Skeletal muscle satellite cell (primary cell): Measurements from ENCODE around the gene MYL10.

Experiments used
- H3K27me3 ChIP-seq: 2 replicates; pipeline ENCODE4 v1.7.0; 2013; ENCODE audit warnings: low read length; ENCODE audit not compliant: control insufficient read depth, insufficient read depth
- H3K36me3 ChIP-seq: 2 replicates; pipeline ENCODE4 v1.7.0; 2013; ENCODE audit warnings: mild to moderate bottlenecking, control low read depth, low read length; ENCODE audit not compliant: insufficient read depth
- H3K4me1 ChIP-seq: 2 replicates; pipeline ENCODE4 v1.7.0; 2013; ENCODE audit warnings: low read length; ENCODE audit not compliant: control insufficient read depth, insufficient read depth
- H3K4me2 ChIP-seq: 2 replicates; pipeline ENCODE4 v1.7.0; 2013; ENCODE audit warnings: mild to moderate bottlenecking, low read length
- H3K4me3 ChIP-seq: 2 replicates; pipeline ENCODE4 v1.7.0; 2013; ENCODE audit warnings: low read length
- H3K9ac ChIP-seq: 2 replicates; pipeline ENCODE4 v1.7.0; 2013; ENCODE audit warnings: mild to moderate bottlenecking, low read depth, low read length, moderate library complexity
- H3K9me3 ChIP-seq: replicated peaks from 2 replicates; pipeline ENCODE4 v1.7.0; 2013; ENCODE audit warnings: mild to moderate bottlenecking, control low read depth, low read length

Gene MYL10

DNA sequence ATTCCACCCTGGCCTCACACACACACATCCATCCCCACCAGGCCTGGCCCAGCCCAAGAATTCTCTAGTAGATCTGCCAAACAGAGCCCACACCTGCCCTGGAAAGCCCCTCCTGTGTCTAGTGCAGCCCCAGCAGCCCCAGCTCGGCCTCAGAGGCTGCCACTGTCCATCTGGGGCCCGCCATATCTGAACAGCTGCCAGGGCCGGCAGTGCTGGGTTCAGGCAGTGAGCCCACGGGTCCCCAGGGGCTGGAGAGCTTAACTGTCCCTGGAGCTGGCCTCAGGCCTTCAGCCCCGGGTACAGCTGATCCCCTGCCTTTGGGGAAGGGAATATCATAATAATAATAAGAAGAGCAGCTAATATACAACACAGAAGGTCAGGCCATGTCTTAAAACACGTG is 574 bp downstream of the MYL10 start:
- Histone ChIP-seq H3K27me3 (peaks cover 12% of the 10 kb centered on the region), H3K9me3 (peaks cover 4% of the 10 kb centered on the region), H3K4me1 (peaks cover 35% of the 10 kb centered on the region), H3K4me3 (no peak overlapping the region), H3K36me3 (no peaks in the 10 kb centered on the region), H3K9ac (no peak overlapping the region), H3K4me2 (no peak overlapping the region)

DNA sequence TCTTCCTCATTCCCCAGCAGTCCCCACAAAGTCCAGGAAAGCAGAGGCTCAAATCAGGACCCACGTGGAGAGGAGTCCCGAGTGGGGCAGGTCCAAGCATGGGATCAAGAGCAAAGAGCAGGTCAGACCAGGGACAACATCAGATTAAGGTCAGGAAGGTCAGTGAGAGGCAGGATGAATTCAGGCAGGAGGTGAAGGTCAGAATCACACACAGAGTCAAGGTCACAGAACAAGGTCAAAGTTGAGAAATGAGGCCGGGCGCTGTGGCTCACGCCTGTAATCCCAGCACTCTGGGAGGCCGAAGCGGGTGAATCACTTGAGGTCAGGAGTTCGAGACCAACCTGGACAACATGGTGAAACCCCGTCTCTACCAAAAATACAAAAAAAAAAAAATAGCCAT is 2.3 kb downstream of the MYL10 start:
- Histone ChIP-seq H3K9ac (no peak overlapping the region), H3K4me2 (no peak overlapping the region), H3K27me3 (peaks cover 12% of the 10 kb centered on the region), H3K4me1 (peaks cover 35% of the 10 kb centered on the region), H3K36me3 (no peaks in the 10 kb centered on the region), H3K4me3 (no peak overlapping the region), H3K9me3 (no peaks in the 10 kb centered on the region)

DNA sequence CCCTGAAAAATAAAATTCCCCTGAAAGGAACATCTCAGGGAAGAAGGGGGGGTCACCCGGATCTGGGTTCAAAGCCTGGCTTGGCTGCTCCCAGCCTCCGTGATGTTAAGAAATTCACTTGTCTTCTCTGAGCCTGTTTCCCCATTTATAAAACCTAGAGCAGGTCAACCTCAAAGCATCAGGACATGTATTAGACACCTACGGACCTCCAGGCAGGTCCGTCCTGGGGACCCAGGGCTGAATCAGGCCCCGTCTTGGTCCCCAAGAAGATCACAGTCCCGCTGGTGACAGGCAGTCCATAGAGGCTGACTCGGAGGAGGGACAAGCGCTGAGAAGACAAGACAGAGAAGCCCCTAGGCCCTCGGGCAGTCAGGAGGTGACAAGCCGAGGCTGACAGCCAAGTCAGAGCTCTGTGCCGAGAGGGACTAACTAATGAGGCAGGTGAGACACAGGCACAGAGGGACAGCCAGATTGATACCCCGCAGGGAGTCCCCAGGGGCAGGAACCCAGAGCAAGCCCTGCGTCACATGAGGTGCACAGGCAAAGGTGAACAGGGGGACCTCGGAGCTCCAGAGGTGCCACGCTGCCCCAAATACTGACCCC is 2.9 kb downstream of the MYL10 start:
- Histone ChIP-seq H3K36me3 (no peaks in the 10 kb centered on the region), H3K9ac (no peak overlapping the region), H3K9me3 (no peaks in the 10 kb centered on the region), H3K4me1 (peaks cover 29% of the 10 kb centered on the region), H3K4me2 (no peak overlapping the region), H3K4me3 (no peak overlapping the region), H3K27me3 (peaks cover 12% of the 10 kb centered on the region)

DNA sequence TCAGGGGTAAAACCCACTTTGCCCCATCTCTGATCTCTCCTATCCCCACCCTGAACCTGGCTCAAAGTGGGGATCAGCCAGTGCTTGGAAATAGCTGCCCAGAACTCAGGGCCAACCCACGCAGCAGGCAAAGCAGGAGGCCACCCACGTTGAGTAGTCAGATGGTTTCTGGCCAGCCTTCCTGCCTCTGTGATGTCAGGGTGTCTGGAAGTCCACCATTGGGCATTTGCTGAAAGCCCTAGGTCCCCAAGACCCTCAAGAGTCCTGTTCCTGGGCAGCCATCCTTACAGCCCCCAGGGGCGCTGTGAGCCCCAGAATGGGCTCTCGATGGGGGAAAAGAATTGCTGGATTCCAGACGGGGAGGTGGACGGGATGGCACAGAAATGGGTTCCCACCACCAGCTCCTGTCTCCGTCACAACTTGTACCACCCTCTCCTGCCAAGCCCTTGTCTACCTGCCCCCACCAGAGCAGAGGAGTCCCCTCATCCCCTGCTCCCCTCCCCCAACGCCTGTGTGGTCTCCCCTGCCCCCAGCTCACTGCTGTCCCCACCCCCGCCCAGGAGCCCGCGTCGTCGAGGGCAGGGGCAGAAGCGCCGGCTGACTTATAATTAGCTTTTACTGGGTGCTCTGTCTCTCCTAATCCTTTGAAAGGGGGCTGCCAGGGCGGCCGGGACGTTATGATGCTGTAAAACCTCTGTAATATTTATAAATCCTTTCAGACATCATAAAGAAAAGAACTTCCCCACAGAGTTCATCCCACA is 3.9 kb downstream of the MYL10 start:
- Histone ChIP-seq H3K9ac (no peak overlapping the region), H3K9me3 (no peaks in the 10 kb centered on the region), H3K4me2 (peak overlapping the region; percentile 14), H3K4me1 (peaks cover 20% of the 10 kb centered on the region), H3K36me3 (no peaks in the 10 kb centered on the region), H3K27me3 (peaks cover 12% of the 10 kb centered on the region), H3K4me3 (no peak overlapping the region)

DNA sequence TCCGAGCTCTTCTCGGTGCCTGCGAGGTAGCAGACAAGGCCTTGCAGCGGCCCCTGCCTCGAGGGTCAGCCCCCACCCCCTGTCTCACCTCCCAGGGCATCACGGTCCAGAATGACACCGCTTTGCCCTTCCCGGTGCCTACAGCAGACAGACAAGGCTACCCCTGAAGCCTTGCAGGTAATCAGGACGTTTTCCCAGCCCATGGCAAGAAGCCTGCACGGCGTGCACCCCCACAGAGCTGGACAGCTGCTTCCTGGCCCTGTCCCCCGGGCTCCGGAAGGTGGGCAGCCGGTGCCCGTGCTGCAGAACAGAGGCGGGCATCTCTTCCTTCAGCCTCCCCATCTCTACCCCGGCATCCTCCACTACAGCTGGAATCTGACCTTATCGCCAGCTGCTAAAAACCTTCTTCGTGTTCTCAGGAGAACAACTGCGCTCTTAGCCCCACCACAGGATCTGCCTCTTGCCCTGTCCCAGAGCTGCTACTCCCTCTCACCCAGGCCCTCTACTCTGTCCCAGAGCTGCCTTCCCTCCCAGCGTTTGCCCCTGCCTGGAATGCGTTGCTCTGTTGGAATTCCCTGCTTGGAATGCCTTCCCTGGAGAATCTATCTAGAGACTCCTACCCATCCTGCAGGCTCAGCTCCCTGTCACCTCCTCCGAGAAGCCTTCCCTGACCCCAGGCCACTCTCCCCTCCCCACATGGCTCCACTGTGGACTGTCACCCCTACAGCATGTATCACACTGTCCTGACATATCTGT is 4.7 kb downstream of the MYL10 start:
- peaks cover 18% of the 10 kb centered on the region for H3K4me1 ChIP-seq
- H3K9ac ChIP-seq: no peak overlapping the region
- peak overlapping the region; percentile 23 for H3K4me2 ChIP-seq
- H3K36me3 ChIP-seq: no peaks in the 10 kb centered on the region
- H3K4me3 ChIP-seq: no peak overlapping the region
- no peaks in the 10 kb centered on the region for H3K9me3 ChIP-seq
- peaks cover 12% of the 10 kb centered on the region for H3K27me3 ChIP-seq

DNA sequence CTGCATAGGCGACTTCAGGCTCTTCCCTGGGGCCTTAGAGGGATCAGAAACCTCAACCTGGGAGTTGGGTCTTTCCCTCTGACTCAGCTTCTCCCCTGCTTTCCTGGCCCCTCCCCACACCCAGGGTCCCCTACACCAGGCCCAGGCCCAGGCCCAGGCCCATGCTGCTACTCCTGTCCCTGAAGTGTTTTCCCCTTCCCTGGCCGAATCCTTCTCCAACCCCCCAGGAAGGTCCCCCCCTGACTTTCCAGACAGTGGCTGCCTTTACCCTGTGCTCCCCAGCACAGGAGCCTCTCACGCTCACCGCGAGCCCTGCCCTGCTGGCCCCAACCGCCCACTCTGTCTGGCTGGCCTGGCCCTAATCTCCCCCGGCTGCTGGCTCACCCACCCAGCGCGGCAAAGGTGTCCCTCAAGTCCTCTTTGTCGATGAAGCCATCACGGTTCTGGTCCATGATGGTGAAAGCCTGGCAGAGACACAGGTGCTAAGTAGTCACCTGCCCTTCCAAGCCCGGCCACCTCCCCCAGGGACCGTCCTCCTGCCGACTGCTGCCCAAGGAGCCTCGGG is 6.4 kb downstream of the MYL10 start:
- Histone ChIP-seq H3K36me3 (no peaks in the 10 kb centered on the region), H3K9me3 (no peaks in the 10 kb centered on the region)

DNA sequence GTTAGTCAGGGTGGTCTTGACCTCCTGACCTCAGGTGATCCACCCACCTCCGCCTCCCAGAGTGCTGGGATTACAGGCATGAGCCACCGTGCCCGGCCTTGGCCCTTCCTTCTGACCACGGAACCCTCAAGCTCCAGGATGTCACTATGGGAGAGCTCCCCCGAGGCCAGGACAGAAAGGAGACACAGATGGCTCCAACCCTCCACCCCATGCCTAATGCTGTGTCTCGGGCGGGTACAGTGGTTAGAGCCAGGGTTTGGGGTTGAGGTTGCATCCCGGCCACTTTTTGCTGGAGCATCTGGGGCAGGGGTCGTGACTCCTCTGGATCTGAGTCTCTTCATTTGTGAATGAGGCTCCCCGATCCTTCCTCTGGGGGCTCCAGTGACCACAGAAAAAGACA is 8.1 kb downstream of the MYL10 start:
- Histone ChIP-seq H3K9me3 (no peaks in the 10 kb centered on the region), H3K27me3 (peaks cover 12% of the 10 kb centered on the region), H3K4me2 (no peak overlapping the region), H3K4me1 (peaks cover 28% of the 10 kb centered on the region), H3K4me3 (no peak overlapping the region), H3K9ac (no peak overlapping the region), H3K36me3 (no peaks in the 10 kb centered on the region)

More for the DNA sequence above, 6.4 kb downstream of the MYL10 start:
- H3K4me3 ChIP-seq: no peak overlapping the region
- H3K4me2 ChIP-seq: no peak overlapping the region
- peaks cover 28% of the 10 kb centered on the region for H3K4me1 ChIP-seq
- no peak overlapping the region for H3K9ac ChIP-seq
- H3K27me3 ChIP-seq: peaks cover 12% of the 10 kb centered on the region

DNA sequence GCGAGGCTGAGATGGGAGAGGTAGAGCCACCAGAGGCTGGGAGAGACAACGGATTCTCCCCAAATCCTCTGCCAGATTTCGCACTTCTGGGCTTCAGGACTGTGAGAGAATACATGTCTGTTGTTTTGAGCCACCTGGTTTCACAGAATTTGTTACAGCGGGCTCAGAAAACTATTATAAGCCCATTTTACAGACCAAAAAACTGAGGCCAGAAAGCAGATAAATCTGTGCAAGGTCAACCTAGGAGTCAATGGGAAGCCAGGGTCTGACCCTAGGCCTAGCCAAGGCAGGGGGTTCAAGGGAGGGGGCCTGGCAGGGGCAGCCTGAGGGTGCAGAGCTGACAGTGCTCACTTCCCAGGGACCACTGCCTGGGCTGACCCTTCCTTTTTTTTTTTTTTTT is 8.7 kb downstream of the MYL10 start:
- Histone ChIP-seq H3K4me1 (peaks cover 29% of the 10 kb centered on the region), H3K9ac (no peak overlapping the region), H3K36me3 (no peaks in the 10 kb centered on the region), H3K9me3 (no peaks in the 10 kb centered on the region), H3K27me3 (peaks cover 12% of the 10 kb centered on the region), H3K4me3 (no peak overlapping the region), H3K4me2 (no peak overlapping the region)

DNA sequence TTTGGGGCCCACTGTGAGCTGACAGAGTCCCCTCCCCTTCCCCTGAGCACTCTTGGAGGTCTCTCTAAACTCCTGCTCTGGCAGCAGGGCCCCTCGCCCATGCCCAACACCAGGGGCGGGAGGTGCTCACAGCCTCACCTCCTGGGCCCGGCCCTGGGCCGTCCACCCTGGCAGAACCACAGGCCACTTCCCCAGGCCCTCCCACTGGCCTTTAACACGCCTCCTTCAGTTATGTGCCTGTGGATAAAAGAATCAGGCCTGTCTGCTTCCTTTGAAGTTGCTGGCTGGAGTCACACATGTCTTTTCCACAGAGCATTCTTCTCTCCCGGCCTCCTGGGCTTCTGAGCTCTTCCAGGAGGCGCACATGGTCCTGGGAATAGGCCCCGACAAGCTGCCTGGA is 10.2 kb downstream of the MYL10 start:
- Histone ChIP-seq H3K4me3 (no peak overlapping the region), H3K9me3 (no peaks in the 10 kb centered on the region), H3K4me2 (no peak overlapping the region), H3K4me1 (peaks cover 28% of the 10 kb centered on the region), H3K36me3 (no peaks in the 10 kb centered on the region), H3K27me3 (peaks cover 8% of the 10 kb centered on the region), H3K9ac (peak overlapping the region; percentile 50)

DNA sequence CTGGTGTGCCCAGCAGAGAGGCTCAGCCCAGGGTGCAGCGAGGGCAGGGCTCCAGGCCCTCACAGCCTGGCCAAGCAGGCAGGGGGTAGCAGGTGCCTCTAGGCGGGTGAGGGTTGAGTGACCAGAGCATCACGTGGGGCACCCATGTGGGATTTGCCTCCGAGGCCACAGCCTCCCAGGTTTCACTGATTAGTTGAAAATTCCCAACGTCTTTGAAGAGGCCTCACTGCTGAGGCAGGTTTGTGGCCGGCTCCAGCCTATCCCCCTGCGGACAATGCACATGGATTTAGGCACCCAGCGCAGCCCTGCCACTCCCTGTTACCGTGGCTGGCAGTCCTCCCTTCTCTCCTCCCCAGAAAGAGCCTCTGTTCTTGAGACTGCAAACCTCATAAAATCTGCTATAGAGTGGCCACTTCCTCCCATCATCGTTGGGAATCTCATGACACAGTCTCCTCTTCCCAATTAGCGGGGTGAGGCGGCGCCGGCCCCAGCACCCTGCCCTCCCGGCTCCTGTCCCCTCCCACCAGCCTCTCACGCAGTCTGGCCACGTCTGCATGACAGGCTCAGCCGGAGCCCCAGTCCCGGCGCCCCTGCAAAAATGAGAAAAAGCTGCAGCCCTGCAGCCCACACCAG is 10.8 kb downstream of the MYL10 start:
- peaks cover 28% of the 10 kb centered on the region for H3K4me1 ChIP-seq
- H3K9me3 ChIP-seq: no peaks in the 10 kb centered on the region
- peak overlapping the region; percentile 50 for H3K9ac ChIP-seq
- H3K4me2 ChIP-seq: peak overlapping the region; percentile 35
- no peak overlapping the region for H3K4me3 ChIP-seq
- H3K36me3 ChIP-seq: no peaks in the 10 kb centered on the region
- H3K27me3 ChIP-seq: peaks cover 9% of the 10 kb centered on the region
